RPMI7951 (cell line): ENCODE data around the gene TET2. TPM values are rescaled to one million over a fixed set of nuclear protein-coding genes. Genes with fewer than 3 reads are reported as not detected.

Source experiments
- DNase-seq: peaks from one replicate; pipeline ENCODE4 v3.0.0-alpha.2; 2012; ENCODE audit warnings: low read depth
- total RNA-seq: library from RNA; depleted of rRNA; stranded (reverse); fragments of >200 nt; shearing (Covaris generic); gene quantifications from 2 replicates; pipeline ENCODE4 v1.2.3, GENCODE V29; 2014; rRNA removed

The TET2 gene
- total RNA-seq = 10.6 and 13.6 TPM in 2 replicates

GRCh38 chr4:105146276-105147015 lies at the start of gene TET2:
Gene TET2, plus strand, starts transcription at chr4:105146876. Its CDS starts 87,067 bp downstream, at chr4:105233943.
- peak; percentile 83 for DNase-seq

- DNase-seq = no peak
Measured at GRCh38 chr4:105102016-105102415, 44.7 kb upstream of the TET2 start.

- DNase-seq = peak; percentile 12
Measured at GRCh38 chr4:105106426-105106825, 40.2 kb upstream of the TET2 start.

GRCh38 chr4:105107095-105107856 lies 39.4 kb upstream of the TET2 start:
- no peak for DNase-seq

- DNase-seq = no peak
Measured at GRCh38 chr4:105108971-105109370, 37.7 kb upstream of the TET2 start.

GRCh38 chr4:105112274-105112673 lies 34.4 kb upstream of the TET2 start:
- DNase-seq = no peak

- DNase-seq = no peak
Measured at GRCh38 chr4:105113800-105114199, 32.9 kb upstream of the TET2 start.

- no peak for DNase-seq
Measured at GRCh38 chr4:105116616-105117319, 29.9 kb upstream of the TET2 start.

- DNase-seq = no peak
Measured at GRCh38 chr4:105119356-105119755, 27.3 kb upstream of the TET2 start.

- no peak for DNase-seq
Measured at GRCh38 chr4:105120626-105121025, 26.1 kb upstream of the TET2 start.

- peak; percentile 64 for DNase-seq
Measured at GRCh38 chr4:105122350-105122749, 24.3 kb upstream of the TET2 start.

GRCh38 chr4:105126311-105127169 lies 20.1 kb upstream of the TET2 start:
- no peak for DNase-seq

GRCh38 chr4:105127170-105127445 lies 19.6 kb upstream of the TET2 start:
- DNase-seq = no peak

- DNase-seq = no peak
Measured at GRCh38 chr4:105128208-105128607, 18.5 kb upstream of the TET2 start.

- no peak for DNase-seq
Measured at GRCh38 chr4:105129286-105130040, 17.2 kb upstream of the TET2 start.

GRCh38 chr4:105130945-105131344 lies 15.7 kb upstream of the TET2 start:
- no peak for DNase-seq

- DNase-seq = peak; percentile 13
Measured at GRCh38 chr4:105133976-105134375, 12.7 kb upstream of the TET2 start.

GRCh38 chr4:105135785-105136184 lies 10.9 kb upstream of the TET2 start:
- DNase-seq = peak; percentile 24

GRCh38 chr4:105137121-105137875 lies 9.4 kb upstream of the TET2 start:
- DNase-seq = no peak

- DNase-seq = no peak
Measured at GRCh38 chr4:105139646-105140045, 7.0 kb upstream of the TET2 start.
